GM12878 (cell line): Measurements from ENCODE around the gene ATF6B. TPM values are rescaled to one million over a fixed set of nuclear protein-coding genes. Genes with fewer than 3 reads are reported as not detected.

Experiments used
- ATAC-seq: fragments of 200-7000 bp; cut with Tn5 transposase; 3 replicates; pipeline ENCODE4 v1.9.1; 2020; ENCODE audit warnings: mild to moderate bottlenecking, moderate library complexity
- BruUV-seq: library from RNA; stranded (reverse); fragments of 400-500 nt; replicated peaks from 2 replicates; lab custom pipeline; 2021; lab: Mats Ljungman, UMichigan
- CTCF ChIA-PET: fragments of 300-600 bp; sonication (Branson Sonifier 250); formaldehyde crosslinking; extraction: SDS; loops from one replicate; lab custom pipeline; 2021; ENCODE audit warnings: inconsistent platforms; lab: Yijun Ruan, JAX
- POLR2A ChIA-PET: fragments of 350-600 bp; formaldehyde crosslinking; extraction: SDS; loops from one replicate; lab custom pipeline; 2021; ENCODE audit warnings: inconsistent platforms; lab: Charles Lee
- RAD21 ChIA-PET: fragments of 300-600 bp; sonication (Branson Sonifier 250); formaldehyde crosslinking; loops from one replicate; lab custom pipeline; 2023; ENCODE audit warnings: antibody characterized with exemption; ENCODE audit not compliant: unreplicated experiment; lab: Charles Lee
- SMC1A ChIA-PET: fragments of 300-600 bp; sonication (Branson Sonifier 250); formaldehyde crosslinking; loops from one replicate; lab custom pipeline; 2023; ENCODE audit not compliant: unreplicated experiment, uncharacterized antibody; lab: Charles Lee
- DNase-seq: peaks from one replicate; pipeline ENCODE4 v3.0.0-alpha.2; 2011; ENCODE audit warnings: low read depth, low spot score
- FAIRE-seq: peaks from 3 replicates; lab custom pipeline; 2011; peaks lifted over from hg19 to GRCh38; lab: Jason Lieb, UNC
- H2AFZ ChIP-seq: 2 replicates; pipeline ENCODE4 v1.6.0; 2011; ENCODE audit warnings: low read depth, low read length, control low read depth; ENCODE audit not compliant: control insufficient read depth
- H3K27ac ChIP-seq: 2 replicates; pipeline ENCODE4 v1.5.1; 2011; ENCODE audit warnings: control low read depth; ENCODE audit not compliant: control insufficient read depth, insufficient read depth
- H3K27me3 ChIP-seq, 2 experiments: replicated peaks in 1 of 2; 2 replicates each; pipeline versions ENCODE4 v1.6.0 to v1.6.1; 2011; ENCODE audit warnings: low read length in 1 of 2; ENCODE audit not compliant: control insufficient read depth in 2 of 2, insufficient read depth in 2 of 2
- H3K36me3 ChIP-seq, 2 experiments: 2 replicates each; pipeline ENCODE4 v1.5.1; 2011; ENCODE audit warnings: low read length in 1 of 2; ENCODE audit not compliant: control insufficient read depth in 2 of 2, insufficient read depth in 2 of 2
- H3K4me1 ChIP-seq: 2 replicates; pipeline ENCODE4 v1.6.1; 2011; ENCODE audit warnings: mild to moderate bottlenecking, low read length, moderate library complexity, mixed read lengths; ENCODE audit not compliant: control insufficient read depth, insufficient read depth
- H3K4me2 ChIP-seq: 2 replicates; pipeline ENCODE4 v1.6.0; 2011; ENCODE audit warnings: control low read depth; ENCODE audit not compliant: control insufficient read depth, insufficient read depth
- H3K4me3 ChIP-seq: fragments of 200-600 bp; sonication (generic); 2 replicates; pipeline ENCODE4 v1.5.1; 2016
- H3K79me2 ChIP-seq: 2 replicates; pipeline ENCODE4 v1.6.0; 2011; ENCODE audit warnings: low read length; ENCODE audit not compliant: control insufficient read depth, insufficient read depth
- H3K9ac ChIP-seq: 2 replicates; pipeline ENCODE4 v1.8.0; 2011; ENCODE audit warnings: low read length, control low read depth, mixed read lengths; ENCODE audit not compliant: control insufficient read depth, insufficient read depth
- H3K9me3 ChIP-seq: replicated peaks from 3 replicates; pipeline ENCODE4 v1.5.1; 2011; ENCODE audit warnings: mild to moderate bottlenecking, low read length; ENCODE audit not compliant: control insufficient read depth, insufficient read depth
- H4K20me1 ChIP-seq: 2 replicates; pipeline ENCODE4 v1.6.0; 2011; ENCODE audit not compliant: control insufficient read depth, insufficient read depth
- BCL11A ChIP-seq: IDR thresholded peaks from 2 replicates; pipeline ENCODE4 v1.6.1; 2011; ENCODE audit warnings: low read depth, low read length
- CREM ChIP-seq: IDR thresholded peaks from 2 replicates; pipeline ENCODE4 v1.6.1; 2014; ENCODE audit warnings: antibody characterized with exemption, low read depth
- ESRRA ChIP-seq: IDR thresholded peaks from 2 replicates; pipeline ENCODE4 v1.6.1; 2012; ENCODE audit warnings: mild to moderate bottlenecking, low read length, improper control_type of control experiment
- HDAC6 ChIP-seq: fragments of 200-600 bp; sonication (generic); IDR thresholded peaks from one replicate; pipeline ENCODE4 v1.8.0; 2017; ENCODE audit warnings: antibody characterized with exemption; ENCODE audit not compliant: unreplicated experiment
- HDGF ChIP-seq: fragments of 450-650 bp; IDR thresholded peaks from 2 replicates; pipeline ENCODE4 v1.6.1; 2016; ENCODE audit warnings: antibody characterized with exemption
- MTA3 ChIP-seq: IDR thresholded peaks from 2 replicates; pipeline ENCODE4 v1.6.1; 2012; ENCODE audit warnings: low read length, inconsistent platforms, borderline replicate concordance
- NR2F1 ChIP-seq: fragments of 450-650 bp; conservative IDR thresholded peaks from 2 replicates; pipeline ENCODE4 v1.6.1; 2017; ENCODE audit warnings: mild to moderate bottlenecking
- WRNIP1 ChIP-seq: IDR thresholded peaks from 2 replicates; pipeline ENCODE4 v1.6.1; 2011; ENCODE audit warnings: low read depth, low read length, improper control_type of control experiment, borderline replicate concordance
- WGBS: methylation state at CpG from one replicate; pipeline ENCODE4 v1.1.6; 2016; ENCODE audit warnings: low lambda C conversion rate; ENCODE audit not compliant: insufficient replicate concordance, insufficient coverage; ENCODE audit errors: missing lambda C conversion rate; 5-methylcytosine and 5-hydroxymethylcytosine counted together
- in situ Hi-C: fragments of 300-500 bp; cut with MboI; formaldehyde crosslinking; loops from 9 replicates; pipeline ENCODE4 v1.14.3; 2018; ENCODE audit warnings: mixed read lengths
- intact Hi-C: fragments of 100-400 bp; cut with micrococcal nuclease; formaldehyde crosslinking; loops from one replicate; pipeline ENCODE4 v1.14.2; 2022; ENCODE audit not compliant: unreplicated experiment
- polyA plus RNA-seq, 11 experiments: library from polyadenylated mRNA; depleted of rRNA in 4 of 11; unstranded in 6 of 11; stranded (reverse) in 5 of 11; fragments of >200 nt; fragmentation: Nextera tagmentation in 4 of 11; fragmentation: Illumina TruSeq in 1 of 11; extraction: Ambion mirVana in 4 of 11; extraction: Trizol in 1 of 11; gene quantifications; 1 replicate in 1 of 11; 2 replicates in 10 of 11; pipeline versions ENCODE4 v1.2.1 to v1.2.3, GENCODE V29; 2011 to 2016; ENCODE audit warnings: inconsistent platforms in 2 of 11, missing spikeins in 2 of 11, low read depth in 1 of 11
- total RNA-seq, 4 experiments: library from RNA; depleted of rRNA in 3 of 4; stranded (reverse); fragments of >200 nt in 3 of 4; fragmentation: Illumina TruSeq in 1 of 4; extraction: Trizol in 1 of 4; gene quantifications; 2 replicates each; pipeline versions ENCODE4 v1.2.1 to v1.2.3, GENCODE V29; 2013 to 2021

The ATF6B gene
- total and polyA plus RNA-seq, 10 of the 15 experiments (the other 5 are each of a cell fraction or from before 2014, with no cell fraction given): 13.6 to 83.9 (median 44.0) TPM

GRCh38 chr6:32074996-32075532 is 53.0 kb downstream of the ATF6B start (continued):
- no peak for TF ChIP-seq MTA3
- no peak for TF ChIP-seq HDAC6
- no peak for TF ChIP-seq ESRRA

DNA sequence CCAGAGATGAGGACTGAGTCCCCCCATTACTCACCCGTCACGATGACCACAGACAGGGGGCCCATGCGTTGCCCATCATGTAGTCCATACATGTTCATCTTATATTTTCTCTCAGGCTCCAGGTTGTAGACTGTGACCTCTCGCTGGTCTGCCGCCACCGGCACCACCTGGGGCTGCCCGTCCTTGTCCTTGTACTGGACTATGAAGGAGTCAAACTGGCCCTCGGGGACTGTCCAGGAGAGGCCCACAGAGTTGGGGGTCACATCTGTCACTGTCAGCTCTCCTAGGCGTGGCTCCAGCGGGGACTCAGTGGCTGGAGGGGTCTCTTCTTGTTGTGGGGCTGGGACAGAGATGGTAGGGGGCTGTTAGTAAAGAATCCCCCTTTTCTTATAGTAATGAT is 54.4 kb downstream of the ATF6B start:
- no peak for TF ChIP-seq NR2F1
- no peak for TF ChIP-seq WRNIP1
- ATAC-seq: no peak
- ChIA-PET RAD21 (no interaction called here), SMC1A (no interaction called here), POLR2A (no interaction called here), CTCF (no interaction called here)
- Histone ChIP-seq H3K9ac (no peak overlapping the region), H3K27ac (no peak overlapping the region), H3K79me2 (no peaks in the 10 kb centered on the region), H3K4me2 (no peak overlapping the region), H3K9me3 (no peaks in the 10 kb centered on the region), H3K36me3 (no peaks in the 10 kb centered on the region), H3K4me3 (no peak overlapping the region), H3K27me3 (peaks cover 0 to 3% of the 10 kb centered on the region in 2 experiments; a peak in 2 of 4 replicates), H4K20me1 (no peaks in the 10 kb centered on the region), H3K4me1 (no peaks in the 10 kb centered on the region), H2AFZ (no peak overlapping the region)
- no peak for FAIRE-seq
- intact Hi-C loops: no loop called here
- in situ Hi-C loops: no loop called here
- DNase-seq: no peak
- WGBS: 54% methylated on average over 10 of the region's 10 CpGs
- no TSS peak for BruUV-seq

DNA sequence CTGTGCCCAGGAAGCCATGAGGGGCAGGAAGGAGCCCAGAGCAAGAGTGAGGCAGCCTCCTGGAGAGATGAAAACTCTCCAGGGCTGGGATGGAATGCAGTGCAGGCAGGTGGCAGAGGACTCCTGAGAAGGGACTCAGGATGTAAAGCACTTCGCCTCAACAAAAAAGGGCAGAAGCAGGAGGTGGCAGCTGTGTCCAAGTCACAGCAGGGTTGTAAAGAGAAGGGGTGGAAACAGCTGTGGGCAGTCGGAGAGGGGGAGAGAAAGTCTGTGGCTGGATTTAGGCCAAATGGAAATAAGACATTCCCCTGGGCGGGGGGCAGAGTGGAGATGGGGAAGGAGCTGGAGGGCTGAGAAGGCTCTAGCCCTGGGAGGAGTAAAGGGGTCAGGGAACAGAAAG is 54.9 kb downstream of the ATF6B start:
- SMC1A ChIA-PET: no interaction called here
- H3K4me3 ChIP-seq: no peak overlapping the region
- POLR2A ChIA-PET: no interaction called here
- in situ Hi-C loops: no loop called here
- no peak overlapping the region for H3K27ac ChIP-seq
- H3K4me2 ChIP-seq: no peak overlapping the region
- no peaks in the 10 kb centered on the region for H3K36me3 ChIP-seq
- no peaks in the 10 kb centered on the region for H3K4me1 ChIP-seq
- 42% methylated on average over 3 of the region's 3 CpGs for WGBS
- BruUV-seq: no TSS peak
- FAIRE-seq (no peak), ATAC-seq (no peak), DNase-seq (no peak)
- no peaks in the 10 kb centered on the region for H3K79me2 ChIP-seq
- no peak overlapping the region for H2AFZ ChIP-seq
- RAD21 ChIA-PET: no interaction called here
- no peaks in the 10 kb centered on the region for H4K20me1 ChIP-seq
- CTCF ChIA-PET: no interaction called here
- H3K9me3 ChIP-seq: no peaks in the 10 kb centered on the region
- no peak for TF ChIP-seq CREM
- no peak for TF ChIP-seq HDGF
- no peak for TF ChIP-seq BCL11A
- peaks cover 0 to 3% of the 10 kb centered on the region in 2 experiments; a peak in 2 of 4 replicates for H3K27me3 ChIP-seq
- intact Hi-C loops: no loop called here
- no peak overlapping the region for H3K9ac ChIP-seq
